Astrocyte (in vitro differentiated cells and primary cell): ENCODE results near the gene MAP1LC3B. TPM values are rescaled to one million over a fixed set of nuclear protein-coding genes. Genes with fewer than 3 reads are reported as not detected.

Source experiments
- DNase-seq: peaks from one replicate; pipeline ENCODE4 v3.0.0-alpha.2; 2010; ENCODE audit warnings: low read depth
- FAIRE-seq: peaks from 2 replicates; lab custom pipeline; 2011; peaks lifted over from hg19 to GRCh38; lab: Jason Lieb, UNC
- H2AFZ ChIP-seq: 2 replicates; pipeline ENCODE4 v1.6.0; 2012; ENCODE audit warnings: low read depth, low read length, inconsistent platforms
- H3K27ac ChIP-seq: 2 replicates; pipeline ENCODE4 v1.5.1; 2011; ENCODE audit warnings: low read depth, low read length, inconsistent platforms
- H3K27me3 ChIP-seq: 2 replicates; pipeline ENCODE4 v1.6.0; 2011; ENCODE audit warnings: low read length, inconsistent platforms; ENCODE audit not compliant: insufficient read depth
- H3K36me3 ChIP-seq: 2 replicates; pipeline ENCODE4 v1.5.1; 2011; ENCODE audit warnings: low read length, inconsistent platforms; ENCODE audit not compliant: insufficient read depth
- H3K4me1 ChIP-seq: 2 replicates; pipeline ENCODE4 v1.5.1; 2011; ENCODE audit warnings: low read length, inconsistent platforms; ENCODE audit not compliant: insufficient read depth
- H3K4me2 ChIP-seq: 2 replicates; pipeline ENCODE4 v1.6.0; 2012; ENCODE audit warnings: low read length, inconsistent platforms
- H3K4me3 ChIP-seq: 2 replicates; pipeline ENCODE4 v1.5.1; 2011; ENCODE audit warnings: low read depth, mild to moderate bottlenecking, low read length, inconsistent platforms; ENCODE audit not compliant: insufficient read depth
- H3K79me2 ChIP-seq: 2 replicates; pipeline ENCODE4 v1.6.0; 2012; ENCODE audit warnings: mild to moderate bottlenecking, low read length, inconsistent platforms; ENCODE audit not compliant: insufficient read depth
- H3K9ac ChIP-seq: 2 replicates; pipeline ENCODE4 v1.6.0; 2012; ENCODE audit warnings: mild to moderate bottlenecking, low read length, inconsistent platforms
- H3K9me3 ChIP-seq: 2 replicates; pipeline ENCODE4 v1.5.1; 2012; ENCODE audit warnings: low read depth, mild to moderate bottlenecking, low read length, inconsistent platforms; ENCODE audit not compliant: insufficient read depth
- H4K20me1 ChIP-seq: 2 replicates; pipeline ENCODE4 v1.6.0; 2012; ENCODE audit warnings: low read length, inconsistent platforms; ENCODE audit not compliant: insufficient read depth
- H3K27ac Mint-ChIP-seq: one replicate; pipeline ENCODE4 v1.8.0; 2021; ENCODE audit warnings: mild to moderate bottlenecking, mixed read lengths; ENCODE audit not compliant: unreplicated experiment
- H3K27me3 Mint-ChIP-seq: one replicate; pipeline ENCODE4 v1.8.0; 2021; ENCODE audit warnings: low read depth, mixed read lengths; ENCODE audit not compliant: unreplicated experiment
- H3K36me3 Mint-ChIP-seq: one replicate; pipeline ENCODE4 v1.8.0; 2021; ENCODE audit warnings: low read depth, mixed read lengths; ENCODE audit not compliant: unreplicated experiment
- H3K4me1 Mint-ChIP-seq: one replicate; pipeline ENCODE4 v1.8.0; 2021; ENCODE audit warnings: low read depth, mixed read lengths; ENCODE audit not compliant: unreplicated experiment
- H3K4me3 Mint-ChIP-seq: one replicate; pipeline ENCODE4 v1.8.0; 2021; ENCODE audit warnings: mild to moderate bottlenecking, moderate library complexity, mixed read lengths; ENCODE audit not compliant: unreplicated experiment
- H3K9me3 Mint-ChIP-seq: one replicate; pipeline ENCODE4 v1.8.0; 2021; ENCODE audit warnings: mild to moderate bottlenecking, mixed read lengths; ENCODE audit not compliant: unreplicated experiment
- EZH2 ChIP-seq: IDR thresholded peaks from 2 replicates; pipeline ENCODE4 v1.6.1; 2012; ENCODE audit warnings: mild to moderate bottlenecking, low read length, inconsistent platforms; ENCODE audit not compliant: insufficient read depth
- total RNA-seq: library from RNA; stranded (reverse); gene quantifications from 2 replicates; pipeline ENCODE4 v1.2.1, GENCODE V29; 2021
- TF ChIP-seq, protein P1 (sequence below): IDR thresholded peaks from 2 replicates; pipeline ENCODE4 v1.5.1; 2011; ENCODE audit warnings: low read depth, mild to moderate bottlenecking, inconsistent platforms, low read length, moderate library complexity; ENCODE audit not compliant: insufficient read depth

MAP1LC3B gene
- total RNA-seq, 1 donor from 2014 or later, result 221 TPM

GRCh38 chr16:87420026-87421002 lies 28.2 kb downstream of the MAP1LC3B start:
- Histone ChIP-seq H3K4me3 (no peak overlapping the region), H4K20me1 (peaks cover 43% of the 10 kb centered on the region), H2AFZ (no peak overlapping the region), H3K9me3 (no peaks in the 10 kb centered on the region), H3K27ac (no peak overlapping the region), H3K27me3 (no peaks in the 10 kb centered on the region), H3K36me3 (peaks cover 25% of the 10 kb centered on the region), H3K4me2 (no peak overlapping the region), H3K9ac (no peak overlapping the region), H3K79me2 (no peaks in the 10 kb centered on the region), H3K4me1 (no peaks in the 10 kb centered on the region)
- Mint-ChIP-seq H3K27ac (no peak overlapping the region), H3K4me1 (peaks cover 2% of the 10 kb centered on the region), H3K9me3 (peaks cover 2% of the 10 kb centered on the region), H3K36me3 (peaks cover 20% of the 10 kb centered on the region), H3K4me3 (no peak overlapping the region), H3K27me3 (no peaks in the 10 kb centered on the region)
- TF ChIP-seq, protein P1, sequence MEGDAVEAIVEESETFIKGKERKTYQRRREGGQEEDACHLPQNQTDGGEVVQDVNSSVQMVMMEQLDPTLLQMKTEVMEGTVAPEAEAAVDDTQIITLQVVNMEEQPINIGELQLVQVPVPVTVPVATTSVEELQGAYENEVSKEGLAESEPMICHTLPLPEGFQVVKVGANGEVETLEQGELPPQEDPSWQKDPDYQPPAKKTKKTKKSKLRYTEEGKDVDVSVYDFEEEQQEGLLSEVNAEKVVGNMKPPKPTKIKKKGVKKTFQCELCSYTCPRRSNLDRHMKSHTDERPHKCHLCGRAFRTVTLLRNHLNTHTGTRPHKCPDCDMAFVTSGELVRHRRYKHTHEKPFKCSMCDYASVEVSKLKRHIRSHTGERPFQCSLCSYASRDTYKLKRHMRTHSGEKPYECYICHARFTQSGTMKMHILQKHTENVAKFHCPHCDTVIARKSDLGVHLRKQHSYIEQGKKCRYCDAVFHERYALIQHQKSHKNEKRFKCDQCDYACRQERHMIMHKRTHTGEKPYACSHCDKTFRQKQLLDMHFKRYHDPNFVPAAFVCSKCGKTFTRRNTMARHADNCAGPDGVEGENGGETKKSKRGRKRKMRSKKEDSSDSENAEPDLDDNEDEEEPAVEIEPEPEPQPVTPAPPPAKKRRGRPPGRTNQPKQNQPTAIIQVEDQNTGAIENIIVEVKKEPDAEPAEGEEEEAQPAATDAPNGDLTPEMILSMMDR, result no peak
- no peak for TF ChIP-seq EZH2
- no peak for FAIRE-seq
- DNase-seq, result no peak

DNA sequence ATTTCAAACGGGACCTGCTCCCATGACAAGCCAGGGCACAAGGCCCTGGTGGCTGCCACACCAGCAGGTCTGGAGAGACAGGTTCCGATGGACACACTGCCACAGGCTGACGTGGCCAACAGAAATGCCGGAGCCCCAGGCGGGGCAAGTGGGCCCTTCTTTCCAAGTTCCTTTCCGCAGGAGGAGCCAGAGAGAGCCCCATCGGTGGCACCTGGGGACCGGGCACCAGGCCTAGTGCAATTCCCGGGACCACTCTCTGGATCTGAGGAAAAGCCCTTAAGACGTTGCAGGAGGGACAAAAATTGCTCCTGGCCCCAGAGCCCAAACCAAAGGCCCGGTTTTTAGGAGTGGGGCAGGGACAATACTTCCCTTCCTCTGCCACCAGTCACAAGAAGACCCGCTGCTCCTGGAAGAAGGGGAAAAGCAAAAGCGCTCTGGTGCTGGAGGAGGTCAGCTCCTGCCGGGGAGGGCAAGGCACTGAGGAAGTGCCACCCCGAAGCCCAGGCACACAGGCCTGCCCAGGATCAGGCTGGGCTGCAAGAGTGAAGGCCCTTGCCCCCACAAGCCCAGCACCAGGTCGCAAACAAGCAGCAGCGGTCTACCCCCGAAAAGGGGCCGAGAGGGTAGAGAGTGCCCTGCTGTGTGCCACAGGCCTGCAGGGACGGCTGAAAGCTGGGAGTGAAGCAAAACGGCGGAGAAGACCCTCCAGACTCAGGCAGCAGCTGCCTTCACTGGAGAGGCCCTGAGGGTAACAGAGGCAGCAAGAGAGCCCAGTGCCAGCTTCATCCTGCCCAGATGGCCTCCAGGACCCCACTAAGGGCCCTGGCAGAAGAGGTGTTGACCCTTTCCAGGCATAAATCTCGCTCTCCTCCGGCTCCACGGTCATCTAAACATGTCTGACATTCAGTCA lies 29.1 kb downstream of the MAP1LC3B start:
- Histone ChIP-seq H3K4me3 (no peak overlapping the region), H3K9me3 (no peaks in the 10 kb centered on the region), H3K4me2 (no peak overlapping the region), H3K27me3 (no peaks in the 10 kb centered on the region), H3K27ac (no peak overlapping the region), H3K9ac (no peak overlapping the region), H3K4me1 (no peaks in the 10 kb centered on the region), H3K79me2 (peaks cover 7% of the 10 kb centered on the region), H2AFZ (no peak overlapping the region), H4K20me1 (peaks cover 51% of the 10 kb centered on the region), H3K36me3 (peaks cover 25% of the 10 kb centered on the region)
- Mint-ChIP-seq H3K27ac (no peak overlapping the region), H3K27me3 (no peaks in the 10 kb centered on the region), H3K4me1 (peaks cover 2% of the 10 kb centered on the region), H3K36me3 (peaks cover 20% of the 10 kb centered on the region), H3K4me3 (no peak overlapping the region), H3K9me3 (peaks cover 2% of the 10 kb centered on the region)
- TF ChIP-seq EZH2, result no peak
- TF ChIP-seq, protein P1, result no peak
- no peak for DNase-seq
- FAIRE-seq, result no peak
